IMR-90 (cell line): ENCODE data around the gene DNAJC5. TPM values are rescaled to one million over a fixed set of nuclear protein-coding genes. Genes with fewer than 3 reads are reported as not detected.
A peak's percentile ranks its signal among the peaks of the same experiment; 100 is the strongest.

Experiments
- ATAC-seq: fragments of 200-7000 bp; cut with Tn5 transposase; 2 replicates; pipeline ENCODE4 v1.9.1; 2020; ENCODE audit warnings: low read depth, mild to moderate bottlenecking, moderate library complexity
- BruUV-seq: library from RNA; stranded (reverse); fragments of 400-500 nt; replicated peaks from 2 replicates; lab custom pipeline; 2021; lab: Mats Ljungman, UMichigan
- CTCF ChIA-PET: fragments of 300-600 bp; formaldehyde crosslinking; extraction: SDS; loops from one replicate; lab custom pipeline; 2021; ENCODE audit warnings: antibody characterized with exemption; lab: Yijun Ruan, JAX
- POLR2A ChIA-PET: fragments of 300-600 bp; sonication (Branson Sonifier 250); formaldehyde crosslinking; loops from one replicate; lab custom pipeline; 2022; ENCODE audit warnings: antibody characterized with exemption; ENCODE audit not compliant: unreplicated experiment; lab: Charles Lee
- DNase-seq: peaks from one replicate; pipeline ENCODE4 v3.0.0; 2013
- H2AFZ ChIP-seq: replicated peaks from 2 replicates; pipeline ENCODE3; 2013; ENCODE audit warnings: low read length, mild to moderate bottlenecking; ENCODE audit not compliant: poor library complexity
- H2AK5ac ChIP-seq: 2 replicates; pipeline ENCODE4 v1.6.1; 2013; ENCODE audit warnings: low read depth, low read length, inconsistent platforms
- H2AK9ac ChIP-seq: replicated peaks from 2 replicates; pipeline ENCODE3; 2013; ENCODE audit warnings: mild to moderate bottlenecking, low read depth, low read length, moderate library complexity; ENCODE audit not compliant: poor library complexity
- H2BK120ac ChIP-seq: 2 replicates; pipeline ENCODE4 v1.6.1; 2013; ENCODE audit warnings: low read depth, low read length, inconsistent platforms
- H2BK15ac ChIP-seq: 3 replicates; pipeline ENCODE4 v1.6.1; 2013; ENCODE audit warnings: low read depth, low read length, inconsistent platforms
- H2BK20ac ChIP-seq: 2 replicates; pipeline ENCODE4 v1.6.1; 2013; ENCODE audit warnings: low read depth, mild to moderate bottlenecking, inconsistent platforms, low read length, moderate library complexity
- H2BK5ac ChIP-seq: 2 replicates; pipeline ENCODE4 v1.6.1; 2013; ENCODE audit warnings: mild to moderate bottlenecking, low read depth, low read length, inconsistent platforms; ENCODE audit not compliant: poor library complexity, severe bottlenecking
- H3K14ac ChIP-seq: replicated peaks from 2 replicates; pipeline ENCODE4 v1.6.1; 2013; ENCODE audit warnings: low read depth, low read length, inconsistent platforms
- H3K18ac ChIP-seq: 2 replicates; pipeline ENCODE4 v1.6.1; 2013; ENCODE audit warnings: low read depth, low read length, control low read depth
- H3K23ac ChIP-seq: 2 replicates; pipeline ENCODE4 v1.6.1; 2013; ENCODE audit warnings: low read depth, low read length, inconsistent platforms
- H3K27ac ChIP-seq: 2 replicates; pipeline ENCODE4 v1.5.1; 2013; ENCODE audit warnings: mild to moderate bottlenecking, control low read depth, low read length; ENCODE audit not compliant: insufficient read depth
- H3K27me3 ChIP-seq: 2 replicates; pipeline ENCODE4 v1.6.1; 2013; ENCODE audit warnings: low read length; ENCODE audit not compliant: control insufficient read depth, insufficient read depth
- H3K36me3 ChIP-seq: 2 replicates; pipeline ENCODE4 v1.6.1; 2013; ENCODE audit warnings: low read length, mixed read lengths; ENCODE audit not compliant: control insufficient read depth, insufficient read depth
- H3K4ac ChIP-seq: 2 replicates; pipeline ENCODE4 v1.6.1; 2013; ENCODE audit warnings: low read depth, low read length, inconsistent platforms
- H3K4me1 ChIP-seq: 2 replicates; pipeline ENCODE4 v1.6.1; 2013; ENCODE audit warnings: low read length, mixed read lengths; ENCODE audit not compliant: control insufficient read depth, insufficient read depth
- H3K4me2 ChIP-seq: 2 replicates; pipeline ENCODE4 v1.6.1; 2013; ENCODE audit warnings: low read depth, mild to moderate bottlenecking, control low read depth, low read length, moderate library complexity
- H3K4me3 ChIP-seq: 2 replicates; pipeline ENCODE4 v1.5.1; 2013; ENCODE audit warnings: low read depth, mild to moderate bottlenecking, control low read depth, low read length, moderate library complexity; ENCODE audit not compliant: insufficient read depth
- H3K56ac ChIP-seq: 2 replicates; pipeline ENCODE4 v1.6.1; 2013; ENCODE audit warnings: low read length, inconsistent platforms; ENCODE audit not compliant: insufficient read depth; ENCODE audit errors: extremely low read depth
- H3K79me1 ChIP-seq, 2 experiments: 2 replicates each; pipeline ENCODE4 v1.6.1; 2013; ENCODE audit warnings: low read length in 2 of 2, inconsistent platforms in 1 of 2, low read depth in 1 of 2
- H3K9ac ChIP-seq: 2 replicates; pipeline ENCODE4 v1.6.1; 2013; ENCODE audit warnings: low read depth, low read length, control low read depth
- H3K9me1 ChIP-seq: 2 replicates; pipeline ENCODE4 v1.6.1; 2013; ENCODE audit warnings: low read length, inconsistent platforms; ENCODE audit not compliant: insufficient read depth
- H3K9me3 ChIP-seq: 2 replicates; pipeline ENCODE4 v1.6.1; 2013; ENCODE audit warnings: low read length; ENCODE audit not compliant: control insufficient read depth, insufficient read depth
- H4K20me1 ChIP-seq: 2 replicates; pipeline ENCODE4 v1.6.1; 2013; ENCODE audit warnings: low read length, inconsistent platforms; ENCODE audit not compliant: insufficient read depth
- H4K5ac ChIP-seq: 2 replicates; pipeline ENCODE4 v1.6.1; 2013; ENCODE audit warnings: mild to moderate bottlenecking, low read depth, low read length, control low read depth
- H4K8ac ChIP-seq, 2 experiments: 2 replicates each; pipeline ENCODE4 v1.6.1; 2013; ENCODE audit warnings: low read depth in 2 of 2, low read length in 2 of 2, control low read depth in 1 of 2, inconsistent platforms in 1 of 2
- H4K91ac ChIP-seq: 2 replicates; pipeline ENCODE4 v1.6.1; 2013; ENCODE audit warnings: low read depth, low read length, inconsistent platforms; ENCODE audit not compliant: insufficient read depth
- BHLHE40 ChIP-seq: fragments of 150-350 bp; IDR thresholded peaks from 2 replicates; pipeline ENCODE4 v1.6.1; 2016; ENCODE audit warnings: mild to moderate bottlenecking, low read depth, low read length
- CEBPB ChIP-seq: IDR thresholded peaks from 2 replicates; pipeline ENCODE4 v1.6.1; 2012; ENCODE audit warnings: low read depth, low read length, improper control_type of control experiment
- CHD1 ChIP-seq: IDR thresholded peaks from 2 replicates; pipeline ENCODE4 v1.6.1; 2012; ENCODE audit warnings: low read depth, low read length, improper control_type of control experiment
- CTCF ChIP-seq: conservative IDR thresholded peaks from 2 replicates; pipeline ENCODE4 v1.5.1; 2012; ENCODE audit warnings: mild to moderate bottlenecking, low read depth, low read length, improper control_type of control experiment
- FOS ChIP-seq: fragments of 150-350 bp; IDR thresholded peaks from 2 replicates; pipeline ENCODE4 v1.6.1; 2016; ENCODE audit warnings: low read depth, low read length
- MAFK ChIP-seq: IDR thresholded peaks from 2 replicates; pipeline ENCODE4 v1.6.1; 2012; ENCODE audit warnings: low read depth, low read length, improper control_type of control experiment
- MAZ ChIP-seq: IDR thresholded peaks from 2 replicates; pipeline ENCODE4 v1.6.1; 2012; ENCODE audit warnings: low read depth, mild to moderate bottlenecking, low read length, improper control_type of control experiment, moderate library complexity, borderline replicate concordance
- MXI1 ChIP-seq: IDR thresholded peaks from 2 replicates; pipeline ENCODE4 v1.6.1; 2012; ENCODE audit warnings: low read depth, mild to moderate bottlenecking, low read length, moderate library complexity, borderline replicate concordance
- NFE2L2 ChIP-seq: fragments of 150-350 bp; IDR thresholded peaks from 2 replicates; pipeline ENCODE4 v1.6.1; 2016; ENCODE audit warnings: low read depth, mild to moderate bottlenecking, low read length
- POLR2A ChIP-seq: IDR thresholded peaks from 2 replicates; pipeline ENCODE4 v1.6.1; 2012; ENCODE audit warnings: mild to moderate bottlenecking, low read depth, low read length
- RAD21 ChIP-seq: IDR thresholded peaks from 2 replicates; pipeline ENCODE4 v1.6.1; 2012; ENCODE audit warnings: low read length, improper control_type of control experiment
- RCOR1 ChIP-seq: IDR thresholded peaks from 2 replicates; pipeline ENCODE4 v1.6.1; 2012; ENCODE audit warnings: mild to moderate bottlenecking, low read length, improper control_type of control experiment; ENCODE audit not compliant: insufficient replicate concordance
- RFX5 ChIP-seq: IDR thresholded peaks from 2 replicates; pipeline ENCODE4 v1.8.0; 2012; ENCODE audit warnings: low read depth, mild to moderate bottlenecking, low read length, moderate library complexity
- SMC3 ChIP-seq: fragments of 150-350 bp; IDR thresholded peaks from 2 replicates; pipeline ENCODE4 v1.6.1; 2016; ENCODE audit warnings: low read depth, mild to moderate bottlenecking, antibody characterized with exemption, low read length, moderate library complexity
- USF2 ChIP-seq: fragments of 150-350 bp; IDR thresholded peaks from 2 replicates; pipeline ENCODE4 v1.6.1; 2017; ENCODE audit warnings: mild to moderate bottlenecking, antibody characterized with exemption, low read length, low read depth
- WGBS, 2 experiments: methylation state at CpG; one replicate each; pipeline versions ENCODE4 v1.1.5 to v1.1.7; 2013; ENCODE audit warnings: missing lambda C conversion rate in 2 of 2; ENCODE audit not compliant: insufficient read length in 1 of 2; ENCODE audit errors: extremely low coverage in 2 of 2; 5-methylcytosine and 5-hydroxymethylcytosine counted together
- dilution Hi-C: fragments of 300-500 bp; cut with HindIII; formaldehyde crosslinking; loops from one replicate; pipeline ENCODE4 v1.14.3; 2018; ENCODE audit warnings: low sequenced_read_pairs; ENCODE audit not compliant: unreplicated experiment
- in situ Hi-C: fragments of 300-500 bp; cut with MboI; formaldehyde crosslinking; loops from 3 replicates; pipeline ENCODE4 v1.14.3; 2019; ENCODE audit warnings: low sequenced_read_pairs, inconsistent platforms, mixed read lengths
- intact Hi-C: fragments of 100-400 bp; cut with micrococcal nuclease; formaldehyde crosslinking; loops from 2 replicates; pipeline ENCODE4 v1.10.0; 2022
- polyA plus RNA-seq, 3 experiments: library from polyadenylated mRNA; depleted of rRNA; stranded (reverse); fragments of >200 nt; gene quantifications; 2 replicates each; pipeline ENCODE4 v1.2.3, GENCODE V29; 2012; ENCODE audit warnings: low replicate concordance in 1 of 3
- total RNA-seq: library from RNA; depleted of rRNA; stranded (reverse); fragments of >200 nt; gene quantifications from 2 replicates; pipeline ENCODE4 v1.2.3, GENCODE V29; 2012

Gene DNAJC5
- total and polyA plus RNA-seq, 2 of the 4 experiments (the other 2 are of a cell fraction), result 35.6 to 45.2 TPM

- Histone ChIP-seq H3K4me2 (no peak overlapping the region), H3K18ac (no peak overlapping the region), H2AK9ac (peak overlapping the region; percentile 70), H2BK5ac (no peak overlapping the region), H2AFZ (peak overlapping the region; percentile 99), H2AK5ac (peak overlapping the region; percentile 62), H3K36me3 (no peaks in the 10 kb centered on the region), H3K56ac (no peak overlapping the region), H2BK120ac (no peak overlapping the region), H3K4me3 (no peak overlapping the region), H3K9me1 (peaks cover 14% of the 10 kb centered on the region; the same call in 1 of the 2 replicates), H3K9me3 (no peaks in the 10 kb centered on the region), H4K5ac (no peak overlapping the region), H4K20me1 (no peaks in the 10 kb centered on the region), H3K23ac (no peak overlapping the region), H2BK20ac (no peak overlapping the region), H3K4ac (peak overlapping the region; percentile 32; the same call in 1 of the 2 replicates), H3K14ac (no peak overlapping the region), H3K4me1 (peaks cover 25% of the 10 kb centered on the region), H3K9ac (no peak overlapping the region), H4K91ac (no peak overlapping the region), H3K27me3 (no peaks in the 10 kb centered on the region), H2BK15ac (no peak overlapping the region), H3K79me1 (peaks cover 10 to 11% of the 10 kb centered on the region in 2 experiments; a peak in 3 of 4 replicates), H3K27ac (no peak overlapping the region), H4K8ac (peak overlapping the region in 1 of 2 experiments; percentile 79; a peak in 1 of 4 replicates)
- ChIA-PET CTCF (interaction anchor here (0.7 kb wide), 1 partner anchor 16 kb away, joined by 3 read pairs; the partner anchor contains the start of gene UCKL1), POLR2A (no interaction called here)
- DNase-seq, result no peak
- dilution Hi-C loops, result no loop called here
- in situ Hi-C loops, result loop anchor here (10.0 kb wide), 1 partner anchor 438 kb away; the partner anchor contains the start of gene PTK6
- TF ChIP-seq CHD1, result no peak
- TF ChIP-seq RCOR1, result no peak
- TF ChIP-seq SMC3, result no peak
- no peak for TF ChIP-seq MAFK
- no peak for TF ChIP-seq MXI1
- no peak for TF ChIP-seq RAD21
- TF ChIP-seq CTCF, result no peak
- no peak for TF ChIP-seq RFX5
- no peak for TF ChIP-seq NFE2L2
- no peak for TF ChIP-seq BHLHE40
- no peak for TF ChIP-seq FOS
- no peak for TF ChIP-seq CEBPB
- no peak for TF ChIP-seq MAZ
- TF ChIP-seq POLR2A, result no peak
- no peak for TF ChIP-seq USF2
- no peak for ATAC-seq
- intact Hi-C loops, result loop anchor here (5.0 kb wide), 1 partner anchor 196 kb away; no protein-coding TSS in a partner anchor
- BruUV-seq, result no TSS peak
- no CpG with 5 or more reads among the region's 3 CpGs for WGBS, 2 experiments
Observed at GRCh38 chr20:63973160-63973479, 78.2 kb downstream of the DNAJC5 start.
